ENCODE results near the gene EDN2. TPM values are rescaled to one million over a fixed set of nuclear protein-coding genes. Genes with fewer than 3 reads are reported as not detected.

The EDN2 gene
- total and polyA plus RNA-seq, 2 of the 8 experiments (the other 6 are each of a cell fraction or from before 2014, with no cell fraction given), result 0.32 to 0.39 TPM

DNA sequence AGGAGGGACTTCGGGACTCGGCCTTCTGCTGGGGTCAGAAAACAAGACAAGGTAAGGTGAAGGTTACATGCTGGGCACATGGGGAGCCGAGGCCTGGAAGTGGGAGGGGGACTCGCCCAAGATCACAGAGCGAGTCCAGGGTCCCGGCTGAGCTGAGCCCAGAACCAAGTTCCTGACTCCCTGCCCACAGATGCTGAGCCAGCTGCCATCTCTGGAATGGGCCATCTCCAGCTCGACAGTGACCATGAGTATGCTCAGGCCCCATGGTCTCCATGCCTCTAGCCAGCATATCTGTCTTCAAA lies 26.7 kb upstream of the EDN2 start:
- Histone ChIP-seq H3K23me2 (ENCODE audit: low read depth, low read length) (no peaks in the 10 kb centered on the region), H3K4me2 (ENCODE audit: insufficient read depth in 1 of 2, low read depth in 2 of 2, low read length in 2 of 2) (no peak overlapping the region), H4K8ac (ENCODE audit: extremely low read depth, insufficient read depth, low read length) (peak overlapping the region; percentile 12), H3K4me3 (ENCODE audit: extremely low read depth in 1 of 4, insufficient read depth in 2 of 4, low read depth in 3 of 4, low read length in 4 of 4) (no peak overlapping the region), H2AFZ (ENCODE audit: low read length) (no peak overlapping the region), H2BK12ac (ENCODE audit: low read depth, low read length) (no peak overlapping the region), H2BK15ac (ENCODE audit: low read length) (no peak overlapping the region), H3K79me1 (ENCODE audit: low read depth, low read length) (no peaks in the 10 kb centered on the region), H3K27ac (ENCODE audit: low read depth, low read length) (no peak overlapping the region), H3K18ac (ENCODE audit: extremely low read depth, low read length) (no peak overlapping the region), H2BK20ac (ENCODE audit: low read length) (no peak overlapping the region), H4K20me1 (replicated peaks in 1 of 2; ENCODE audit: control insufficient read depth in 1 of 2, insufficient read depth in 2 of 2, low read length in 2 of 2) (no peaks in the 10 kb centered on the region), H2BK5ac (ENCODE audit: low read depth, low read length) (no peak overlapping the region), H3K9me3 (ENCODE audit: insufficient read depth in 2 of 2, low read depth in 1 of 2, low read length in 1 of 2) (no peaks in the 10 kb centered on the region), H4K91ac (replicated peaks; ENCODE audit: insufficient read length, low read length) (no peak overlapping the region), H3K4me1 (replicated peaks in 1 of 4; ENCODE audit: control insufficient read depth in 3 of 4, insufficient read depth in 4 of 4, low read length in 3 of 4) (peaks cover 6 to 8% (median 7%) of the 10 kb centered on the region in 4 experiments), H3K23ac (ENCODE audit: insufficient read length) (no peak overlapping the region), H3K9ac (replicated peaks in 1 of 4; ENCODE audit: extremely low read depth in 1 of 4, low read depth in 3 of 4, low read length in 3 of 4) (no peak overlapping the region), H2AK5ac (ENCODE audit: low read depth, low read length) (no peak overlapping the region), H3K4ac (replicated peaks; ENCODE audit: insufficient read length, low read depth, low read length) (no peak overlapping the region), H3K36me3 (ENCODE audit: control insufficient read depth in 2 of 4, insufficient read depth in 4 of 4, low read length in 3 of 4) (no peaks in the 10 kb centered on the region), H3K14ac (ENCODE audit: insufficient read length) (no peak overlapping the region), H2BK120ac (replicated peaks; ENCODE audit: low read depth, low read length) (no peak overlapping the region), H4K5ac (ENCODE audit: insufficient read length, low read depth, low read length) (no peak overlapping the region), H3K56ac (replicated peaks; ENCODE audit: insufficient read length, low read depth, low read length) (no peak overlapping the region), H3K27me3 (replicated peaks in 1 of 4; ENCODE audit: control insufficient read depth in 3 of 4, extremely low read depth in 1 of 4, insufficient read depth in 3 of 4, low read length in 3 of 4) (peaks cover 0 to under 1% (median under 1%) of the 10 kb centered on the region in 4 experiments; a peak in 4 of 7 replicates), H3K79me2 (ENCODE audit: control insufficient read depth in 1 of 2, insufficient read depth in 2 of 2, low read length in 2 of 2) (no peaks in the 10 kb centered on the region)
- POLR2A ChIA-PET (ENCODE audit: partially characterized antibody), result no interaction called here
- CTCF ChIA-PET (ENCODE audit: partially characterized antibody), result interaction anchor here (4.4 to 10.4 kb wide), 3 partner anchors 11 to 23 kb away, joined by 40 to 205 read pairs (median 85); partner anchors contain the start of gene EDN2
- FAIRE-seq (no peak), DNase-seq (ENCODE audit: low read depth in 1 of 2, low spot score in 2 of 2) (no peak)
- 90% methylated on average over 7 of the region's 7 CpGs; no CpG with 5 or more reads in 1 of the 2 experiments for WGBS, 2 experiments (ENCODE audit: extremely low coverage in 1 of 2, insufficient coverage in 1 of 2, insufficient read length in 1 of 2, insufficient replicate concordance in 2 of 2, low coverage in 1 of 2, low lambda C conversion rate in 2 of 2, missing lambda C conversion rate in 1 of 2)
- TF ChIP-seq CHD7 (IDR thresholded peaks at IDR 0.05; ENCODE audit: insufficient replicate concordance, low read length), result no peak
